Panc1 (cell line): ENCODE results near the gene PHOX2A. TPM values are rescaled to one million over a fixed set of nuclear protein-coding genes. Genes with fewer than 3 reads are reported as not detected.

Source experiments
- ATAC-seq: fragments of 200-7000 bp; cut with Tn5 transposase; 2 replicates; pipeline ENCODE4 v1.9.1; 2020; ENCODE audit warnings: mild to moderate bottlenecking, moderate library complexity
- BruUV-seq: library from RNA; stranded (reverse); fragments of 400-500 nt; replicated peaks from 2 replicates; lab custom pipeline; 2021; lab: Mats Ljungman, UMichigan
- CTCF ChIA-PET: fragments of 300-600 bp; sonication (Branson Sonifier 250); formaldehyde crosslinking; loops from one replicate; lab custom pipeline; 2022; ENCODE audit warnings: antibody characterized with exemption; lab: Charles Lee
- POLR2A ChIA-PET: fragments of 300-600 bp; sonication (Branson Sonifier 250); formaldehyde crosslinking; loops from one replicate; lab custom pipeline; 2022; ENCODE audit warnings: antibody characterized with exemption; lab: Charles Lee
- DNase-seq: peaks from one replicate; pipeline ENCODE4 v3.0.0-alpha.2; 2010; ENCODE audit warnings: low read depth, low spot score
- H3K27ac ChIP-seq: 2 replicates; pipeline ENCODE4 v1.5.1; 2011; ENCODE audit warnings: mild to moderate bottlenecking, low read length, inconsistent platforms
- H3K27me3 ChIP-seq: fragments of 200-500 bp; sonication (Bioruptor generic); 2 replicates; pipeline ENCODE4 v1.6.0; 2014; ENCODE audit warnings: low read length, inconsistent platforms; ENCODE audit not compliant: control insufficient read depth, insufficient read depth
- H3K36me3 ChIP-seq: fragments of 200-500 bp; sonication (Bioruptor generic); 2 replicates; pipeline ENCODE4 v1.5.1; 2014; ENCODE audit warnings: inconsistent platforms, mild to moderate bottlenecking, low read length, moderate library complexity; ENCODE audit not compliant: control insufficient read depth, insufficient read depth
- H3K4me1 ChIP-seq: 2 replicates; pipeline ENCODE4 v1.5.1; 2011; ENCODE audit warnings: inconsistent platforms, mild to moderate bottlenecking, low read length, moderate library complexity; ENCODE audit not compliant: control insufficient read depth, insufficient read depth
- H3K4me3 ChIP-seq, 2 experiments: 2 replicates each; pipeline ENCODE4 v1.5.1; 2011 to 2012; ENCODE audit warnings: low read depth in 2 of 2, low read length in 2 of 2, mild to moderate bottlenecking in 2 of 2, inconsistent platforms in 1 of 2, moderate library complexity in 1 of 2
- H3K9me3 ChIP-seq: fragments of 200-500 bp; sonication (Bioruptor generic); 2 replicates; pipeline ENCODE4 v1.5.1; 2014; ENCODE audit warnings: low read depth, mild to moderate bottlenecking, inconsistent platforms, low read length, moderate library complexity; ENCODE audit not compliant: control insufficient read depth, insufficient read depth
- CTCF ChIP-seq: fragments of 450-650 bp; IDR thresholded peaks from 2 replicates; pipeline ENCODE4 v1.5.1; 2017; ENCODE audit warnings: mild to moderate bottlenecking
- POLR2AphosphoS5 ChIP-seq: IDR thresholded peaks from 2 replicates; pipeline ENCODE4 v1.6.1; 2012; ENCODE audit warnings: mild to moderate bottlenecking, low read depth, low read length, moderate library complexity
- SIN3A ChIP-seq: IDR thresholded peaks from 2 replicates; pipeline ENCODE4 v1.6.1; 2012; ENCODE audit warnings: low read depth, mild to moderate bottlenecking, low read length, moderate library complexity, borderline replicate concordance; ENCODE audit not compliant: insufficient read depth
- TCF7L2 ChIP-seq: IDR thresholded peaks from 2 replicates; pipeline ENCODE4 v1.6.1; 2011; ENCODE audit warnings: mild to moderate bottlenecking, low read depth, low read length, inconsistent platforms
- in situ Hi-C: cut with HindIII; loops from 2 replicates; pipeline ENCODE4 v1.10.0; 2016; ENCODE audit warnings: low sequenced_read_pairs, low pct_unique_long_range_greater_than_20kb
- intact Hi-C: fragments of 100-400 bp; cut with micrococcal nuclease; formaldehyde crosslinking; loops from one replicate; pipeline ENCODE4 v1.10.0; 2022; ENCODE audit not compliant: unreplicated experiment
- total RNA-seq: library from RNA; stranded (reverse); gene quantifications from one replicate; pipeline ENCODE4 v1.2.1, GENCODE V29; 2021; ENCODE audit not compliant: unreplicated experiment
- TF ChIP-seq, protein P1 (sequence below), 2 experiments: IDR thresholded peaks; 2 replicates each; pipeline ENCODE4 v1.6.1; 2011 to 2012; ENCODE audit warnings: low read depth in 2 of 2, control low read depth in 1 of 2, low read length in 1 of 2, mild to moderate bottlenecking in 1 of 2, moderate library complexity in 1 of 2; ENCODE audit not compliant: insufficient read depth in 1 of 2

The PHOX2A gene
- total RNA-seq, 1 experiment from 2014 or later = not detected

GRCh38 chr11:72249961-72250360 lies 6.0 kb upstream of the PHOX2A start:
- no TSS peak for BruUV-seq
- H3K9me3 ChIP-seq = no peaks in the 10 kb centered on the region
- in situ Hi-C loops = no loop called here
- TF ChIP-seq CTCF = no peak
- TF ChIP-seq TCF7L2 = no peak
- TF ChIP-seq, protein P1, sequence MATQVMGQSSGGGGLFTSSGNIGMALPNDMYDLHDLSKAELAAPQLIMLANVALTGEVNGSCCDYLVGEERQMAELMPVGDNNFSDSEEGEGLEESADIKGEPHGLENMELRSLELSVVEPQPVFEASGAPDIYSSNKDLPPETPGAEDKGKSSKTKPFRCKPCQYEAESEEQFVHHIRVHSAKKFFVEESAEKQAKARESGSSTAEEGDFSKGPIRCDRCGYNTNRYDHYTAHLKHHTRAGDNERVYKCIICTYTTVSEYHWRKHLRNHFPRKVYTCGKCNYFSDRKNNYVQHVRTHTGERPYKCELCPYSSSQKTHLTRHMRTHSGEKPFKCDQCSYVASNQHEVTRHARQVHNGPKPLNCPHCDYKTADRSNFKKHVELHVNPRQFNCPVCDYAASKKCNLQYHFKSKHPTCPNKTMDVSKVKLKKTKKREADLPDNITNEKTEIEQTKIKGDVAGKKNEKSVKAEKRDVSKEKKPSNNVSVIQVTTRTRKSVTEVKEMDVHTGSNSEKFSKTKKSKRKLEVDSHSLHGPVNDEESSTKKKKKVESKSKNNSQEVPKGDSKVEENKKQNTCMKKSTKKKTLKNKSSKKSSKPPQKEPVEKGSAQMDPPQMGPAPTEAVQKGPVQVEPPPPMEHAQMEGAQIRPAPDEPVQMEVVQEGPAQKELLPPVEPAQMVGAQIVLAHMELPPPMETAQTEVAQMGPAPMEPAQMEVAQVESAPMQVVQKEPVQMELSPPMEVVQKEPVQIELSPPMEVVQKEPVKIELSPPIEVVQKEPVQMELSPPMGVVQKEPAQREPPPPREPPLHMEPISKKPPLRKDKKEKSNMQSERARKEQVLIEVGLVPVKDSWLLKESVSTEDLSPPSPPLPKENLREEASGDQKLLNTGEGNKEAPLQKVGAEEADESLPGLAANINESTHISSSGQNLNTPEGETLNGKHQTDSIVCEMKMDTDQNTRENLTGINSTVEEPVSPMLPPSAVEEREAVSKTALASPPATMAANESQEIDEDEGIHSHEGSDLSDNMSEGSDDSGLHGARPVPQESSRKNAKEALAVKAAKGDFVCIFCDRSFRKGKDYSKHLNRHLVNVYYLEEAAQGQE (IDR thresholded peaks at IDR 0.05; ENCODE audit: insufficient read depth in 1 of 2, low read depth in 2 of 2, low read length in 1 of 2) = no peak
- TF ChIP-seq SIN3A = no peak
- TF ChIP-seq POLR2AphosphoS5 = no peak
- POLR2A ChIA-PET = no interaction called here
- no peak overlapping the region for H3K27ac ChIP-seq
- no peak for ATAC-seq
- no peaks in the 10 kb centered on the region for H3K36me3 ChIP-seq
- H3K27me3 ChIP-seq = peaks cover 12% of the 10 kb centered on the region
- intact Hi-C loops = no loop called here
- DNase-seq = no peak
- H3K4me3 ChIP-seq = no peak overlapping the region
- H3K4me1 ChIP-seq = no peaks in the 10 kb centered on the region
- CTCF ChIA-PET = no interaction called here

DNA sequence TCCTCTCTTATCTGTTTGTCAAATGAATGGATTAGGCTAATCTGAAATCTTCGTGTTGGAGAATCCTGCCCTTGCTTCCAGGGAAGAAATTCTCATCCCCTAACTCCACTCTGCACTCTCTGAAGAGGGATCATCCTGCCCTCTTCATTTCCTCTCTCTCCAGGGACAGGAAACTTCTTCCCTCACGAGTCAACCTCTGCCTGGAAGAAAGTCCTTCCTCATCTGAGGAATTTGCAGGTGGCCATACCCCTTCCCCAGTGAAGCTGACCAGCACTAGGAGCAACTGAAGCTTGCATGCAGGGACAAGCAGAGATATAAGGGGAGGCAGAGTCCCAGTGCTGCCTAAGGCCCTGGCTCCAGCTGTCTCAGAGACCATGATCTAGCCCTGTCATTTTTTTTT lies 3.6 kb upstream of the PHOX2A start:
- H3K4me3 ChIP-seq = no peak overlapping the region
- DNase-seq (no peak), ATAC-seq (no peak)
- H3K9me3 ChIP-seq = no peaks in the 10 kb centered on the region
- in situ Hi-C loops = no loop called here
- TF ChIP-seq TCF7L2 (no peak), POLR2AphosphoS5 (no peak), CTCF (no peak), SIN3A (no peak)
- TF ChIP-seq, protein P1 (IDR thresholded peaks at IDR 0.05; ENCODE audit: insufficient read depth in 1 of 2, low read depth in 2 of 2, low read length in 1 of 2) = no peak
- POLR2A ChIA-PET = no interaction called here
- no peaks in the 10 kb centered on the region for H3K36me3 ChIP-seq
- intact Hi-C loops = no loop called here
- 0 out of 2 replicates have a peak, but pooled peaks cover 4% of the 10 kb centered on the region for H3K27me3 ChIP-seq
- H3K27ac ChIP-seq = no peak overlapping the region
- no TSS peak for BruUV-seq
- CTCF ChIA-PET = interaction anchor here (0.7 kb wide), 1 partner anchor 10 kb away, joined by 4 read pairs; no protein-coding TSS in a partner anchor
- H3K4me1 ChIP-seq = no peaks in the 10 kb centered on the region
